Trophoblast cell (in vitro differentiated cells and primary cell): ENCODE data around the gene NPHP3.

Experiments
- DNase-seq, 2 donors: peaks; one replicate each; pipeline ENCODE4 v3.0.0-alpha.2; 2016
- H2AFZ ChIP-seq: 2 replicates; pipeline ENCODE4 v1.6.1; 2013; ENCODE audit warnings: low read length, moderate library complexity, mild to moderate bottlenecking; ENCODE audit not compliant: insufficient read depth, poor library complexity
- H2AK5ac ChIP-seq: 2 replicates; pipeline ENCODE4 v1.6.1; 2013; ENCODE audit warnings: mild to moderate bottlenecking, low read length
- H2BK120ac ChIP-seq: 2 replicates; pipeline ENCODE4 v1.6.1; 2013; ENCODE audit warnings: low read length, mild to moderate bottlenecking, moderate library complexity; ENCODE audit not compliant: insufficient read depth, poor library complexity
- H2BK12ac ChIP-seq: 2 replicates; pipeline ENCODE4 v1.6.1; 2013; ENCODE audit warnings: mild to moderate bottlenecking, low read length, moderate library complexity
- H2BK5ac ChIP-seq: 2 replicates; pipeline ENCODE4 v1.6.1; 2013; ENCODE audit warnings: low read length, low read depth, moderate library complexity, mild to moderate bottlenecking; ENCODE audit not compliant: poor library complexity
- H3K14ac ChIP-seq: 2 replicates; pipeline ENCODE4 v1.6.1; 2013; ENCODE audit warnings: mild to moderate bottlenecking, low read length
- H3K18ac ChIP-seq: 2 replicates; pipeline ENCODE4 v1.6.1; 2013; ENCODE audit warnings: mild to moderate bottlenecking, low read length
- H3K23ac ChIP-seq: 2 replicates; pipeline ENCODE4 v1.6.1; 2013; ENCODE audit warnings: low read length
- H3K27ac ChIP-seq: 2 replicates; pipeline ENCODE4 v1.5.1; 2013; ENCODE audit warnings: low read depth, mild to moderate bottlenecking, inconsistent platforms, low read length, moderate library complexity
- H3K27me3 ChIP-seq: 2 replicates; pipeline ENCODE4 v1.6.1; 2013; ENCODE audit warnings: inconsistent platforms, mild to moderate bottlenecking, low read length, moderate library complexity; ENCODE audit not compliant: insufficient read depth
- H3K36me3 ChIP-seq, 2 experiments: 1 replicate in 1 of 2; 2 replicates in 1 of 2; pipeline ENCODE4 v1.6.1; 2013; ENCODE audit warnings: low read length in 2 of 2, mild to moderate bottlenecking in 2 of 2, moderate library complexity in 1 of 2; ENCODE audit not compliant: insufficient read depth in 2 of 2, control insufficient read depth in 1 of 2
- H3K4ac ChIP-seq: 2 replicates; pipeline ENCODE4 v1.6.1; 2013; ENCODE audit warnings: low read depth, mild to moderate bottlenecking, low read length, moderate library complexity
- H3K4me1 ChIP-seq, 2 experiments: 1 replicate in 1 of 2; 2 replicates in 1 of 2; pipeline ENCODE4 v1.6.1; 2013; ENCODE audit warnings: low read length in 2 of 2, mild to moderate bottlenecking in 2 of 2, moderate library complexity in 1 of 2; ENCODE audit not compliant: insufficient read depth in 2 of 2, control insufficient read depth in 1 of 2
- H3K4me2 ChIP-seq: 2 replicates; pipeline ENCODE4 v1.6.1; 2013; ENCODE audit warnings: inconsistent platforms, mild to moderate bottlenecking, low read length, moderate library complexity
- H3K4me3 ChIP-seq: 2 replicates; pipeline ENCODE4 v1.5.1; 2013; ENCODE audit warnings: mild to moderate bottlenecking, low read depth, low read length, inconsistent platforms
- H3K79me1 ChIP-seq: one replicate; pipeline ENCODE4 v1.6.1; 2013; ENCODE audit warnings: low read length
- H3K79me2 ChIP-seq: 2 replicates; pipeline ENCODE4 v1.6.1; 2013; ENCODE audit warnings: low read length, mild to moderate bottlenecking; ENCODE audit not compliant: control insufficient read depth, insufficient read depth, poor library complexity
- H3K9ac ChIP-seq: 2 replicates; pipeline ENCODE4 v1.6.1; 2013; ENCODE audit warnings: mild to moderate bottlenecking, low read length
- H3K9me3 ChIP-seq: 2 replicates; pipeline ENCODE4 v1.6.1; 2013; ENCODE audit warnings: low read depth, mild to moderate bottlenecking, control low read depth, inconsistent platforms, low read length; ENCODE audit not compliant: insufficient read depth
- H4K12ac ChIP-seq: 2 replicates; pipeline ENCODE4 v1.6.1; 2013; ENCODE audit warnings: low read depth, mild to moderate bottlenecking, low read length, moderate library complexity
- H4K8ac ChIP-seq: 2 replicates; pipeline ENCODE4 v1.6.1; 2013; ENCODE audit warnings: low read depth, mild to moderate bottlenecking, low read length, moderate library complexity
- H4K91ac ChIP-seq: one replicate; pipeline ENCODE4 v1.6.1; 2013; ENCODE audit warnings: low read depth, mild to moderate bottlenecking, low read length, moderate library complexity
- WGBS: extraction: QIAGEN DNeasy Blood & Tissue Kit; methylation state at CpG from one replicate; pipeline ENCODE4 v1.1.7; 2013; ENCODE audit warnings: missing lambda C conversion rate; ENCODE audit not compliant: insufficient read length, insufficient coverage; ENCODE audit errors: extremely low coverage; 5-methylcytosine and 5-hydroxymethylcytosine counted together

The NPHP3 gene

DNA sequence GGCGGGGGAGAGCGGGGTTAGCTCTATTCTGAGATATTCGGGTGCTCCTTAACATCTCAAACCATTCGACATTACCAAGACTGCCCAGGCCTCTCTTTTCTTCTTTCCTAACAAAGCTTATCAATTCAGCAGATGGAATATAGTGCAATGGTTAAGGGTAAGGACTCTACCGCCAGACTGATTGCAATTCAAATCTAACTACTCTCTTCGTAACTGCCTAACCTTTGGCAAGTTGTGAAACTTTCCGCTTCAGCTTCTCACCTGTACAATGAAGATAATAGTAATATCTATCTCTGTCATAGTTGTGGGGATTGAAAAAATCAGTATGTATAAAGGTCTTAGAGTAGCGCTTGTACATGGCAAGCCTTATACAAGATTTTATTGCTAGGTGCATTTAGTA is 61.1 kb downstream of the NPHP3 start:
- H3K4me1 ChIP-seq: peaks cover 0 to 2% of the 10 kb centered on the region in 2 experiments
- no peak overlapping the region for H3K9ac ChIP-seq
- H3K79me1 ChIP-seq: peaks cover 8% of the 10 kb centered on the region
- no peaks in the 10 kb centered on the region for H3K27me3 ChIP-seq
- no peak overlapping the region for H4K8ac ChIP-seq
- no peak overlapping the region for H2BK12ac ChIP-seq
- no peaks in the 10 kb centered on the region for H3K9me3 ChIP-seq
- no CpG with 5 or more reads among the region's 8 CpGs for WGBS
- H2BK120ac ChIP-seq: no peak overlapping the region
- no peaks in the 10 kb centered on the region for H3K36me3 ChIP-seq
- no peak overlapping the region for H3K4ac ChIP-seq
- H3K79me2 ChIP-seq: peaks cover 5% of the 10 kb centered on the region
- no peak overlapping the region for H4K91ac ChIP-seq
- H4K12ac ChIP-seq: no peak overlapping the region
- no peak overlapping the region for H3K23ac ChIP-seq
- H3K4me2 ChIP-seq: peak overlapping the region; percentile 100
- H3K18ac ChIP-seq: no peak overlapping the region
- no peak overlapping the region for H2AFZ ChIP-seq
- no peak overlapping the region for H3K14ac ChIP-seq
- DNase-seq: peak in 1 of 2 donors; percentile 24
- no peak overlapping the region for H2AK5ac ChIP-seq
- H3K4me3 ChIP-seq: no peak overlapping the region
- H3K27ac ChIP-seq: no peak overlapping the region
- H2BK5ac ChIP-seq: no peak overlapping the region

GRCh38 chr3:132660811-132661070 is 61.5 kb downstream of the NPHP3 start:
- H3K36me3 ChIP-seq: no peaks in the 10 kb centered on the region
- no peak overlapping the region for H3K23ac ChIP-seq
- H3K14ac ChIP-seq: peak overlapping the region; percentile 100
- H4K12ac ChIP-seq: peak overlapping the region; percentile 99
- H3K79me1 ChIP-seq: peaks cover 8% of the 10 kb centered on the region
- H2BK12ac ChIP-seq: no peak overlapping the region
- peak overlapping the region; percentile 100 for H4K8ac ChIP-seq
- H3K9ac ChIP-seq: peak overlapping the region; percentile 89
- peak overlapping the region; percentile 95 for H3K4ac ChIP-seq
- peak overlapping the region; percentile 95 for H2BK120ac ChIP-seq
- no peaks in the 10 kb centered on the region for H3K27me3 ChIP-seq
- H3K27ac ChIP-seq: no peak overlapping the region
- peak overlapping the region; percentile 100 for H3K4me2 ChIP-seq
- peak overlapping the region; percentile 99 for H3K18ac ChIP-seq
- peaks cover 5% of the 10 kb centered on the region for H3K79me2 ChIP-seq
- no peak for DNase-seq
- peak overlapping the region; percentile 98 for H3K4me3 ChIP-seq
- H3K4me1 ChIP-seq: peaks cover 0 to 2% of the 10 kb centered on the region in 2 experiments
- H2AFZ ChIP-seq: peak overlapping the region; percentile 99
- no peak overlapping the region for H2AK5ac ChIP-seq
- no peaks in the 10 kb centered on the region for H3K9me3 ChIP-seq
- H4K91ac ChIP-seq: peak overlapping the region; percentile 95
- no CpG with 5 or more reads among the region's 5 CpGs for WGBS
- H2BK5ac ChIP-seq: no peak overlapping the region

DNA sequence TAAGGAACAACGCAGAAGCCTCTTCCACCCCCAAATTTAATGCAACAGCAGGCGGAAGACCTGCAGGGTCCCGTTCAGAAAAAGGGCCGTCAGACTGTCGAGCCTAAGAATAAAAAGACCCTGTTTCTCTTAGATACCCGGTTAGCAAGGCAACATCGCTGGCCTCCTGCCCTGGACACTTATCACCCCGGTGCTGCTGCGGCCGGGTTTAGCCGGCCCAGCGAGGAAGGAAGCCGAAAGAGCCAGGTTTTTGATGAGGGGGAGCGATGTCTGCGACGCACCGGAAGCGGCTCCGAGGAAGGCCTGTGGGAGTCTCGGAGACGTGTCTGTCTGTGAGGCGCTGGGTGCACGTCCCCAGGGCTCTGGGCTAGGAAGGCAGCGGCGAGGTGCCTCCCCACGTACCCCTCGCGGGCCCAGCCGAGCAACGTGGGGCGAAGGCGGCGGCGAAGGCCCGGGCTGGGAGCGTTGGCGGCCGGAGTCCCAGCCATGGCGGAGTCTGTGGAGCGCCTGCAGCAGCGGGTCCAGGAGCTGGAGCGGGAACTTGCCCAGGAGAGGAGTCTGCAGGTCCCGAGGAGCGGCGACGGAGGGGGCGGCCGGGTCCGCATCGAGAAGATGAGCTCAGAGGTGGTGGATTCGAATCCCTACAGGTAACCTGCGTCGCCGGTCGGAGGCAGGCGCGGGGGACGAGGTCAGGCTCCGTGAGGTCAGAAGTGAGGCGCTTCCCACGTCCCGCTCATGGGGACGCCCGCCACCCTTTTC is 62.0 kb downstream of the NPHP3 start, which contains the start of gene UBA5:
TSS of gene UBA5 (plus strand) at position 278 of the 759 bp plus-strand sequence. CDS start at position 487, 209 bp downstream.
- peak within 1 kb of the TSS; percentile 100 for H3K4me2 ChIP-seq
- peak within 1 kb of the TSS; percentile 51 for H2BK12ac ChIP-seq
- no peak within 1 kb of the TSS for H2AK5ac ChIP-seq
- peak within 1 kb of the TSS; percentile 95 for H3K4ac ChIP-seq
- peaks cover 5% of the 10 kb centered on the region for H3K79me2 ChIP-seq
- H4K91ac ChIP-seq: peak within 1 kb of the TSS; percentile 95
- peak within 1 kb of the TSS; percentile 100 for H4K8ac ChIP-seq
- no peak within 1 kb of the TSS for H3K23ac ChIP-seq
- no peaks in the 10 kb centered on the region for H3K9me3 ChIP-seq
- peak within 1 kb of the TSS; percentile 100 for H3K14ac ChIP-seq
- H3K18ac ChIP-seq: peak within 1 kb of the TSS; percentile 99
- H4K12ac ChIP-seq: peak within 1 kb of the TSS; percentile 99
- H3K27ac ChIP-seq: peak within 1 kb of the TSS; percentile 74
- H3K4me3 ChIP-seq: peak within 1 kb of the TSS; percentile 98
- peak; percentile 30 to 66 for DNase-seq
- peaks cover 8% of the 10 kb centered on the region for H3K79me1 ChIP-seq
- WGBS: no CpG with 5 or more reads among the region's 64 CpGs
- no peaks in the 10 kb centered on the region for H3K36me3 ChIP-seq
- H2BK5ac ChIP-seq: peak within 1 kb of the TSS; percentile 87
- peak within 1 kb of the TSS; percentile 95 for H2BK120ac ChIP-seq
- H3K9ac ChIP-seq: peak within 1 kb of the TSS; percentile 89
- H3K4me1 ChIP-seq: peaks cover 0 to 2% of the 10 kb centered on the region in 2 experiments
- H3K27me3 ChIP-seq: no peaks in the 10 kb centered on the region
- H2AFZ ChIP-seq: peak within 1 kb of the TSS; percentile 99

DNA sequence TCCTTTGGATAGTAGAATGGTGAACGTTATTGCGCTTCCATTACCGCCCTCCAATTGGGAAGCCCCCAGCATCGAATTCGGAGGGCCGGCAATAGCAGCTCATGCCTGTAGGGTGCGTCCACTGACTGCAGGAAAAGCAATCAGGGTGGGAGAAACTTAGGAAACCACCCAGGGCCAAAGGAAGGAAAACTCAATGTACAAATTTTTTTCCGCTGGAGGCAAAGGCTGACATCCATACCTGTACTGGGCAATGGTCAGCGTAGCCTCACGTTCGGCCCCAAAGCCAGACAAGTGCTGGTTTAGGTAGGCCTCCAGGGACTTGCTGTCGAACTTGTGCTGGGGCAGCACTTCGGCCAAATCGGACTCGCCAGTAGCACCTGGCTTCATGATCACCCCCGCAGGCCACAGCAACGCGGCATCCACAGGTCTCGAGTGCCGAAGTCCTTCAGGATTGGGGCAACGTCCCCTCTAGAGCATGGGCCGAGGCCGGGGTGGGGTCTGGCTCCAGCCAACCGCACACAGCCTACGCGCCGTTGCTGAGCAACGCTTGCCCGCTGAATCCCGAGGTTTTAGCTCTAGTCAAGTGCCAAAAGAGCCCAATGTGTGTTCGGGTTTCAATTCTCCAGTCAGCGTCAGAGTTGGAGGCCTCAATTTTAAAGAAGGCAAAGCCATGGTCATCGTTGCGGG is 62.7 kb downstream of the NPHP3 start, which contains the start of gene ACAD11:
TSS of gene ACAD11 (minus strand) at position 445 of the 687 bp plus-strand sequence. CDS start at position 387, 58 bp downstream.
- Histone ChIP-seq H3K27ac (peak within 1 kb of the TSS; percentile 74), H3K4ac (peak within 1 kb of the TSS; percentile 95), H3K9ac (peak within 1 kb of the TSS; percentile 89), H3K9me3 (no peaks in the 10 kb centered on the region), H2BK5ac (peak within 1 kb of the TSS; percentile 87), H3K4me3 (peak within 1 kb of the TSS; percentile 98), H3K4me2 (peak within 1 kb of the TSS; percentile 100), H2AK5ac (no peak within 1 kb of the TSS), H3K4me1 (peaks cover 0 to 2% of the 10 kb centered on the region in 2 experiments), H3K14ac (peak within 1 kb of the TSS; percentile 100), H2BK120ac (peak within 1 kb of the TSS; percentile 95), H2BK12ac (peak within 1 kb of the TSS; percentile 51), H3K27me3 (no peaks in the 10 kb centered on the region), H3K79me2 (peaks cover 5% of the 10 kb centered on the region), H4K12ac (peak within 1 kb of the TSS; percentile 99), H3K36me3 (no peaks in the 10 kb centered on the region), H3K79me1 (peaks cover 8% of the 10 kb centered on the region), H2AFZ (peak within 1 kb of the TSS; percentile 99), H3K23ac (no peak within 1 kb of the TSS), H4K8ac (peak within 1 kb of the TSS; percentile 100), H4K91ac (peak within 1 kb of the TSS; percentile 95), H3K18ac (peak within 1 kb of the TSS; percentile 99)
- DNase-seq: peak; percentile 50 to 63
- no CpG with 5 or more reads among the region's 34 CpGs for WGBS
